GM18870 (cell line): ENCODE results near the gene HEXIM2.
"Not testable (repeated sequence)": the region's sequence is repeated elsewhere in the genome, so short reads cannot be mapped to it uniquely, and the experiment has no call there.

Experiments
- ATAC-seq: cut with Tn5 transposase; IDR thresholded peaks from one replicate; pipeline ENCODE4 v1.9.1; 2021; ENCODE audit warnings: moderate library complexity; ENCODE audit not compliant: unreplicated experiment

HEXIM2 gene, protein sequence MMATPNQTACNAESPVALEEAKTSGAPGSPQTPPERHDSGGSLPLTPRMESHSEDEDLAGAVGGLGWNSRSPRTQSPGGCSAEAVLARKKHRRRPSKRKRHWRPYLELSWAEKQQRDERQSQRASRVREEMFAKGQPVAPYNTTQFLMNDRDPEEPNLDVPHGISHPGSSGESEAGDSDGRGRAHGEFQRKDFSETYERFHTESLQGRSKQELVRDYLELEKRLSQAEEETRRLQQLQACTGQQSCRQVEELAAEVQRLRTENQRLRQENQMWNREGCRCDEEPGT

DNA sequence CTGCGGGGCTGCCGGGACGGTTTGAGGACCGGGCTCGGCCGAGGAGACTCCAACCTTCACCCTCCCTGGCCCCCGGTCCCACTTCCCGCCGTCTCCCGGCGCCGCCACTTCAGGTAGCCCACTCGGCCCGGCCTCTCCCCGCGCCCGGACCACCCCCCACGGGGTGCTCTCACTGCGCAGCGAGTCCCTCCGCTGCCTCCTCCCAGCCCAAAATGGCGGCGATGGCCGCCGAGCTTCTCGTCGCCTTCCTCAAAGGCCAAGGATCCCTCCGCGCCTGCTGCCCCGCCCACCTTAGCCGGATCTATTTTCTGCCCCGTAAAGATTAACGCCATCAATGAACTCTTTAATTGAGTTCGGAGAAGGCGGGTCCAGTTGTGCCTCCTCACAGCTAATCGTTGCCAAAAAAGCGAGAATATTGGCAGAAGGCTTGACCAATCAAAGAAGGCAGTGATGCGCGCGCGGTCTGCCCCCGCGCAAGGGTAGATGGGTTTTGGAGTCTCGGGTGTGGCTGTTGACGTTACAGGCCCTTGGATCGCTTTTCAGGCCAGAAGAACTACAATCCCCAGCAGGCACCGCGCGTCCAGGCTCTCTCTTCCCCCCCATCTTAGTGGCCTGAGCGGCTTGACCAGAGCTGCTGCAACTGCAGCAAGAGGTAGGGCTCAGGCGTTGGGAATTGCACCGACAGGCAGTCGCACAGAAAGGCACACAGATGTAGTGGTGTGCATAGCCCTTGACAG lies at the start of gene HEXIM2:
HEXIM2 (plus strand) TSS at position 588 of the 737 bp plus-strand sequence. CDS start 919 bp downstream, outside the sequence.
- ATAC-seq, result peak; percentile 89

DNA sequence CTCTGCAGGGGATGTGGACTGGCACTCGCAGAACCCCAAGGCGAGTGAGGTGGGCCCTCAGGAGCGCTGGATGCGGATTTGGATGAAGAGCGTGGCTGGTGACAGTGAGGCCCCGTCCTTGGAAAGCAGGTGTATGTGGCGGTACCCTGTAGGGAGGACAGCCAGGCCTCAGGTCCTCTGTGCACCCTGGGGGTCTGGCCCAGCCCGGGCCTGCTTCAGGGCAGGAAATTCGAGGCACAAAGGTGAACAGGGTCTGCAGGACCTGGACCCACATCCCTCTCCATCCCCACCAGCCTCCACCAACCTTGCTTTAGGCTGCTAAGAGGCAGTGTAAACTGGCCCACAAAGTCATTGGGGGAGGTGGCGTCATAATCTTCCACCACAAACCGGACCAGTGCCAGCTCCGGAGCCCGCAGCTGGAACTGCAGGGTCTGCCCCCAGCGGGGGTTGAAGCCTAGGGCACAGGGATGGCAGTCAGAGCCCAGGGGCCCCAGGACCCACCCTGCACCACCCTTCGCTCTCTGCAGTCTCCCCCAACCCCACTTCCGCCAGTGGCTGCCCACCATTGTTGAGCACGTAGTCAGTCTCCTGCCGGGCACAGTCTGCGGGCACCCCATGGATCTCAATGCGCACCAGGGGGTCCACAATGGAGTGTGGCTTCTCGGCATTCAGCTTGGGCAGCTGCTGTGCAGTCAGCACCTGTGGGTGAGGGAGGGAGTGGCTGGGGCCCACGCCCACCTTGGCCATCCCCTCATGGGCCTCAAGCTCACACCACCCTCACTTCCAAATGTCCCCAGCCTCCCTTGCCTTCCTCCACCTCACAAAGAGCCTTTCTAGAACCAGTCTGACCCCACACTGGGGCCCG lies 48.9 kb upstream of the HEXIM2 start:
- ATAC-seq, result no peak

DNA sequence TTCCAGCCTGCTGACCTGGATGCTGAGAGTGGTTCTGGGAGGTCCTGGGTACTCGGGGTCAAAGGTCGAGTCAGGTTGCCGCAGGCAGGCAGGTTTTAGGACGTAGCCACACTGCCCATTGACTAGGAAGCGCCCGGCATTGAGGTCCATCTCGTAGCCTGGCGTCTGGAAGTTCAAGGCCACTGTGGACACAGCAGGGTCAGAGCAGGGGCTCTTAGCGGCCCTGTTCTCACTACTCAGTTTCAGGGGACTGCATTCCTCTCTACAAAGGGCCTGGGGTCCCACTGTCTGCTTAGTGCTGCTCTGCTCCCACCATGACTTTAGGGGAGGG lies 48.3 kb upstream of the HEXIM2 start:
- no peak for ATAC-seq

- no peak for ATAC-seq
These were observed 47.4 kb upstream of the HEXIM2 start for GRCh38 chr17:45114117-45114932.

- no peak for ATAC-seq
These were observed 46.6 kb upstream of the HEXIM2 start for GRCh38 chr17:45115015-45115625.

GRCh38 chr17:45115871-45116270 lies 45.8 kb upstream of the HEXIM2 start:
- no peak for ATAC-seq

DNA sequence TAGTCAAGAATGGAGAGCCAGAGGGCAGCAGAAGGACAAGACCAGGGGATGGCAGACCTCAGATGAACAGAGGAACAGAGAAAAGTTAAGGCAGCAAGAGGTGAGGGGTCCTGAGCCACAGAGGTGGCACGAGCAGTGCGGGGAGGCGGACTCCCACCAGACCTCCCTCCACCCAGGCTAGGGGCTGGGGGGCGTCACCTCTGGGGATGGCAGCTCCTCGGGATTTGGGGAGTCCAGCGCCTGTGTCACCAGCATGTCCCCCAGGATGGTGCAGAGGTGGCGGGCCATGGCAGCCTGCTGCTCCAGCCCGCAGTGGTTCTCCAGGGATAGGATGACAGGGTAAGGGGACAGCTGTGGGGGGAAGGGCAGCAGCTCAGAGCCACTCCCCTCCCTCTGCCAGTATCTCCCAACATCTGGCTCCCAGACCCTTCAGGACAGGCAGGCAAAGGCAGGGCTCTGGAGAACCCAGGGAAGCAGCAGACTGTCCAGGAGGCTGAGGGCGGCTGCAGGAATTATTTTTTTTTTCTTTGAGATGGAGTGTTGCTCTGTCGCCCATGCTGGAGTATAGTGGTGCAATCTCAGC lies 45.1 kb upstream of the HEXIM2 start:
- no peak for ATAC-seq

GRCh38 chr17:45117334-45117733 lies 44.3 kb upstream of the HEXIM2 start:
- no peak for ATAC-seq

GRCh38 chr17:45117848-45118646 lies 43.6 kb upstream of the HEXIM2 start:
- ATAC-seq, result no peak

GRCh38 chr17:45118691-45119090 lies 43.0 kb upstream of the HEXIM2 start:
- no peak for ATAC-seq

DNA sequence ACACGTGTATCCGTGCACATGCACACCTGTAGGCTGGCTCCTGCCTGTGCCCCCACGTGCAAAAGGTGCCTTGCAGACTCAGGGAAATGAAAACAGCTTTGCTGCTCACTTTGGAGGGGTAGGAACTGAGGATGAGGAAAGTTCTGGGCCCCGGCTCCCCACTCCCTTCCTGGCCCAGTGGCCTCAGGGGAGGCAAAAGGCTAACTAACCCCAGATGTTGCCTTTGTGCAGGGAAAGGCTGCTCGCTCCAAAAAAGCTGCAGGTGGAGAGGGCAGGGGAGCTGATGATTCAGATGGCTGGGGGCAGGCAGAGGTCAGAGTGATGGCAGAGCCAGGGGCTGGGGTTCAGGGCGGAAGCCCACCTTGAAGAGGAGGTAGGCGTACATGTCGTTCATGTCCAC lies 41.7 kb upstream of the HEXIM2 start:
- no peak for ATAC-seq

DNA sequence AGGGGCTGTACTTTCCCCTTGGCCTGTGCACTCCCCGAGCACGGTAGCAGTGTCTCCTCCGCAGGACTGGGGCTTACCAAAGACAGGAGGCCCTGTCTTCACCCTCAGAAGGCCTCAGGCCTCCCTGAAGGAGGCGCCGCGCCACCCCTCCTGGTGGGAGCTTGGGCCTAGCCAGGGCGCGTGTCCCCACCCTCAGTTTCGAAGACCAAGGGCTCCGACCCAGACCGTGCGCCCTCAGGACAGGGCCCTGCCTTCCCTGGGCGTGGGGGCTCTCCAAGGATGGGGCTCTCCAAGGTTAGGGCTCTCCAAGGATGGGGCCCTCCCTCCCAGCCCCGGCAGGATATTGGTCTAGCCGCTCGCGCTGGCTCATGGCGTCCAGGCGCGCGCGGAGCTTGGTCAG lies 41.1 kb upstream of the HEXIM2 start:
- ATAC-seq, result no peak

DNA sequence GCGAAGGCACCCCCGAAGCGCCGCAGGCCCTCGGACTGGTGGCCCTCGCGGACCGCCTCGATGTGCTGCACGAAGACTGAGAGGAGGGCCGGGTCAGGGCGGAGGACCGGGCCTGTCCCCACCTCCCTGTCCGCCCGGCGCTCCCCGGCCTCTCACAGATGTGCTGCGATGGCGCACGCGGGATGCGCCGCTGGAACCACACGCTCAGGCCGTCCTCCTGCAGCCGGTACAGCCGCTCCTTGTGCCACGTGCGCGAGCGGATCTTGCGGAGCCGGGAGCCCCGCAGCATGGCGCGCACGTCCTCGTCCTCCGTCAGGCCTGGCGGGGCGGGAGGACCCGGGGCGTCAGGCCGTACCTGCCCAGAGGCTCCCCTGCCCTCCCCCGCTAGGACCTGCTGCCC lies 40.6 kb upstream of the HEXIM2 start:
- ATAC-seq, result no peak

DNA sequence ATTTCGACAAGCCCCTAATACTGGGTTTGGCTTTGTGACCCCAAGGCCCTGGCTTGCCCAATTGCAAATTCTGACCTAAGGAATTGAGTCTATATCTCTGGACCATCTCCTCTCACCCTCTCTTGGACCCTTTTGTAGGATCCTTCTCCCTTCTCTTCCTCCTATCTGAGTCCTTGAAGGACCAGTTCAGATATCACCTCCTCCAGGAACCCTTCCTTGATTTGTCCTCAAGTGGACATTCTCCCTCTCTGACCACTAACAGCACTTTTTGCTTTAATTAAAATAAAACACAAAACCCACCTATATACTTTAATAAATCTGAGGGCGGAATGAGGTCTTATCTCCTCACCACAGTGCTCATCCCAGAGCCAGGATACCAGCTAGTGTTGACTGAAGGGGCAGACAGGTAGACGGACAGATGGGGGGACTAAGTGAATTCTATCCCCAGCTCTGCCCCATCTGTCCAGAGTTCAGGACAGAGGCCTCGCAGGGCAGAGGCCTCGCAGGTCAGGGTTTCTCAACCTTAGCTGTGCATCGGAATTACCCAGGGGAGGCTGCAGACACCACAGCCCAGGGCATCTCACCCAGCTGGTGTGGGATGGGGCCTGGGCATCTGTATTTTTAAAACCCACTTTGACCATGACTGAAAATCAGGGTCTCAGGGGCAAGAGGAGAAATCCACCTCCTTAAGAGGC lies 38.5 kb upstream of the HEXIM2 start:
- ATAC-seq, result no peak

DNA sequence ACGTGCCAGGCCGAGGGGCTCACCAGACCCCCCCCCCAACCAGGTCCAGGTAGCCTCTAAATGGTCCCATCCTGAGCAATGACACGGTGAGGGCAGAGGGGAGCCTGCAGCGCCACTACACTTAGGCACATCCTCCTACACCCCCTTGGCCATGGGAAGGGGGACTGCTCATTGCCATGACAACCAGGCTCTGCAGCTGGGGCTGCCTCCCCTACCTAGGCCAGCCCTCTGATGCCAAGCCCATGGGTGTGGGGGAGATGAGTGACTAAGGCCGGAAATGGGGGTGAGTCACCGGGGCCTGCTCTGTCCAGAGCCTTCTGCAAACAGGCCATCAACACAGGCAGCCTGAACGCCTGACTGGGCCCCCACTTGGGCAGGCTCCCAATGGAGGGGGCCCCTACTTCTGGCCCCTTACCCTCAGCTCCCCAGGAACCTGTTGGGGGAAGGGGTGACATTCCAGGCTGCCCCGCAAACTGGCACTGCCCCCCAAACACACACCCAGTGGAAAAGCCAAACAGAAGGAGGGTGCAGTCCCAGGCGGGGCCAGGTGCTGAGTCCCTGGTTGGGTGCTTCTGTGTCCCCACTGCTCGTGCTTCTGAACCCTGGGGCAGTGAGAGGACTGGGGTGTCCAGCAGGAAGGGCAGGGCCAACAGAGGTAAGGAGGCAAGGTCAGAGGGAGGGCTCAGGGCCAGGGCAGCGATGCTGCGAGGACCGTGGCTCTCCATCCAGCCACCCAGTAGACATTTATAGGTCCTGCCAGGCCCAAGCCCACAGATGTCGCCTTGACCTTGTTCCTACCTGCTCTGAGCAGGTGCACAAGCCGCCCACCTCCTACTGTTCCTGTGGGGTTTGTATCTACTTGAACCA lies 37.5 kb upstream of the HEXIM2 start:
- no peak for ATAC-seq

DNA sequence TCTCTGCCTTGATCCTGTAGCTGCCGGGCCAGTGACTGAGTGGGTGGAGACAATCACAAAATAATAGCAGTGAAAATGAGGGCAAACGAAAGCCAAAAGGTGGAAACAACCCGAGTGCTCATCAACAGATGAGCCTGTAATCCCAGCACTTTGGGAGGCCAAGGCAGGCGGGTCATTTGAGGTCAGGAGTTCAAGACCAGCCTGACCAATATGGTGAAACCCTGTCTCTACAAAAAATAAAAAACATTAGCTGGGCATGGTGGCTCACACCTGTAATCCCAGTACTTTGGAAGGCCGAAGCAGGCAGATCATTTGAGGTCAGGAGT lies 36.9 kb upstream of the HEXIM2 start:
- ATAC-seq, result not testable (repeated sequence)

- no peak for ATAC-seq
These were observed 36.2 kb upstream of the HEXIM2 start for GRCh38 chr17:45125509-45125908.

DNA sequence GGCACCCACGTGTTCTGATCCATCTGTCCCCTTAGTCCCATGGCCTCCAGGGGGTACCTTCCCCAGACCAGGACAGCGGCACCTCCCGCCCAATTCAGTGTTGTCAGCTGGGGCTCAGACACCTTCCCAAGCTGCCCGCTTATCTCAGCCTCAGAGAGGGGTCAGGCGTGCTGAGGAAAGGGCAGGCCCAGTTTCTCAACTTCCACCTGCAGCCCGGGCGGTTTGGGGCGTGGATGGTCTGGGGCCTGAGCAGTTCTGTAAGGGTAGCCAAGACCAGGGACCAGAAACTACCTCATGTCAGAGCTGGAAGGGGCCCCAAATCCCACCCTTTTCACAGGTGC lies 34.5 kb upstream of the HEXIM2 start:
- no peak for ATAC-seq
